Osteoblast (primary cell): ENCODE results near the gene CUEDC1. TPM values are rescaled to one million over a fixed set of nuclear protein-coding genes. Genes with fewer than 3 reads are reported as not detected.
A peak's percentile ranks its signal among the peaks of the same experiment; 100 is the strongest.

Experiments
- DNase-seq: peaks from one replicate; pipeline ENCODE4 v3.0.0; 2011; ENCODE audit warnings: low spot score, mixed read lengths; ENCODE audit not compliant: insufficient read length; ENCODE audit errors: missing footprints
- H2AFZ ChIP-seq: 2 replicates; pipeline ENCODE4 v1.6.0; 2011; ENCODE audit warnings: mild to moderate bottlenecking, low read length
- H3K27ac ChIP-seq: 2 replicates; pipeline ENCODE4 v1.5.1; 2011; ENCODE audit warnings: mild to moderate bottlenecking, low read depth, low read length, moderate library complexity
- H3K27me3 ChIP-seq: 2 replicates; pipeline ENCODE4 v1.6.0; 2012; ENCODE audit warnings: mild to moderate bottlenecking, control low read depth, inconsistent platforms, low read length, moderate library complexity; ENCODE audit not compliant: insufficient read depth
- H3K36me3 ChIP-seq: 2 replicates; pipeline ENCODE4 v1.5.1; 2011; ENCODE audit warnings: mild to moderate bottlenecking, low read length, control low read depth, moderate library complexity; ENCODE audit not compliant: insufficient read depth
- H3K4me1 ChIP-seq: 2 replicates; pipeline ENCODE4 v1.5.1; 2011; ENCODE audit warnings: mild to moderate bottlenecking, low read length, control low read depth, moderate library complexity; ENCODE audit not compliant: insufficient read depth
- H3K4me2 ChIP-seq: 2 replicates; pipeline ENCODE4 v1.6.0; 2011; ENCODE audit warnings: mild to moderate bottlenecking, low read length; ENCODE audit not compliant: insufficient read depth
- H3K4me3 ChIP-seq: fragments of 200-600 bp; sonication (generic); 3 replicates; pipeline ENCODE4 v1.5.1; 2012; ENCODE audit warnings: mild to moderate bottlenecking, low read length, inconsistent platforms; ENCODE audit not compliant: insufficient read depth
- H3K79me2 ChIP-seq: 2 replicates; pipeline ENCODE4 v1.6.0; 2012; ENCODE audit warnings: mild to moderate bottlenecking, low read length, control low read depth, inconsistent platforms; ENCODE audit not compliant: insufficient read depth
- H3K9me3 ChIP-seq: 2 replicates; pipeline ENCODE4 v1.5.1; 2011; ENCODE audit warnings: low read depth, low read length, control low read depth
- H4K20me1 ChIP-seq: 2 replicates; pipeline ENCODE4 v1.6.0; 2012; ENCODE audit warnings: mild to moderate bottlenecking, low read length, control low read depth; ENCODE audit not compliant: insufficient read depth
- CTCF ChIP-seq: IDR thresholded peaks from 2 replicates; pipeline ENCODE4 v1.5.1; 2011; ENCODE audit warnings: mild to moderate bottlenecking, low read depth, low read length, moderate library complexity; ENCODE audit errors: extremely low read depth
- total RNA-seq: library from RNA; depleted of rRNA; stranded (reverse); fragments of >200 nt; gene quantifications from 2 replicates; pipeline ENCODE4 v1.2.3, GENCODE V29; 2012

The CUEDC1 gene
- total RNA-seq, 1 donor: 21.0 TPM

GRCh38 chr17:57902800-57903759 is 52.1 kb downstream of the CUEDC1 start:
- peaks cover 30% of the 10 kb centered on the region for H3K4me1 ChIP-seq
- H3K27me3 ChIP-seq: no peaks in the 10 kb centered on the region
- peak overlapping the region; percentile 81 for H3K27ac ChIP-seq
- peak overlapping the region; percentile 69 for H2AFZ ChIP-seq
- H3K4me3 ChIP-seq: no peak overlapping the region
- peaks cover 4% of the 10 kb centered on the region for H4K20me1 ChIP-seq
- DNase-seq: peak; percentile 97
- TF ChIP-seq CTCF: no peak
- peak overlapping the region; percentile 41 for H3K4me2 ChIP-seq
- no peaks in the 10 kb centered on the region for H3K9me3 ChIP-seq
- H3K79me2 ChIP-seq: peaks cover 81% of the 10 kb centered on the region
- no peaks in the 10 kb centered on the region for H3K36me3 ChIP-seq

- Histone ChIP-seq H3K4me2 (no peak overlapping the region), H3K4me3 (no peak overlapping the region), H4K20me1 (peaks cover 4% of the 10 kb centered on the region), H3K27ac (no peak overlapping the region), H3K4me1 (peaks cover 30% of the 10 kb centered on the region), H3K79me2 (peaks cover 82% of the 10 kb centered on the region), H3K36me3 (no peaks in the 10 kb centered on the region), H3K9me3 (no peaks in the 10 kb centered on the region), H3K27me3 (no peaks in the 10 kb centered on the region), H2AFZ (no peak overlapping the region)
- TF ChIP-seq CTCF: no peak
- no peak for DNase-seq
Measured at GRCh38 chr17:57902117-57902799, 53.0 kb downstream of the CUEDC1 start.

- peaks cover 30% of the 10 kb centered on the region for H3K4me1 ChIP-seq
Measured at GRCh38 chr17:57900991-57901743, 54.0 kb downstream of the CUEDC1 start.

More at GRCh38 chr17:57900991-57901743, 54.0 kb downstream of the CUEDC1 start:
- Histone ChIP-seq H4K20me1 (no peaks in the 10 kb centered on the region), H2AFZ (no peak overlapping the region), H3K9me3 (no peaks in the 10 kb centered on the region), H3K27me3 (no peaks in the 10 kb centered on the region), H3K79me2 (peaks cover 75% of the 10 kb centered on the region), H3K36me3 (no peaks in the 10 kb centered on the region), H3K27ac (no peak overlapping the region), H3K4me3 (no peak overlapping the region), H3K4me2 (no peak overlapping the region)
- no peak for DNase-seq
- no peak for TF ChIP-seq CTCF
